Thyroid gland (tissue), 4 donors: ENCODE data around the gene RPS27L.

ENCODE experiments used
- POLR2A ChIP-seq, 2 donors: fragments of 450-650 bp; IDR thresholded peaks; one replicate each; pipeline ENCODE4 v1.6.1; 2017; ENCODE audit warnings: antibody characterized with exemption in 2 of 2, mild to moderate bottlenecking in 2 of 2, moderate library complexity in 1 of 2
- TF ChIP-seq, protein P1 (sequence below), 6 experiments: fragments of 200-600 bp in 3 of 6; fragments of 450-650 bp in 3 of 6; sonication (generic) in 3 of 6; IDR thresholded peaks; one replicate each; pipeline ENCODE4 v1.5.1; 2016 to 2019; ENCODE audit warnings: antibody characterized with exemption in 6 of 6, mild to moderate bottlenecking in 2 of 6, inconsistent platforms in 1 of 6, moderate library complexity in 1 of 6

- TF ChIP-seq, protein P1, sequence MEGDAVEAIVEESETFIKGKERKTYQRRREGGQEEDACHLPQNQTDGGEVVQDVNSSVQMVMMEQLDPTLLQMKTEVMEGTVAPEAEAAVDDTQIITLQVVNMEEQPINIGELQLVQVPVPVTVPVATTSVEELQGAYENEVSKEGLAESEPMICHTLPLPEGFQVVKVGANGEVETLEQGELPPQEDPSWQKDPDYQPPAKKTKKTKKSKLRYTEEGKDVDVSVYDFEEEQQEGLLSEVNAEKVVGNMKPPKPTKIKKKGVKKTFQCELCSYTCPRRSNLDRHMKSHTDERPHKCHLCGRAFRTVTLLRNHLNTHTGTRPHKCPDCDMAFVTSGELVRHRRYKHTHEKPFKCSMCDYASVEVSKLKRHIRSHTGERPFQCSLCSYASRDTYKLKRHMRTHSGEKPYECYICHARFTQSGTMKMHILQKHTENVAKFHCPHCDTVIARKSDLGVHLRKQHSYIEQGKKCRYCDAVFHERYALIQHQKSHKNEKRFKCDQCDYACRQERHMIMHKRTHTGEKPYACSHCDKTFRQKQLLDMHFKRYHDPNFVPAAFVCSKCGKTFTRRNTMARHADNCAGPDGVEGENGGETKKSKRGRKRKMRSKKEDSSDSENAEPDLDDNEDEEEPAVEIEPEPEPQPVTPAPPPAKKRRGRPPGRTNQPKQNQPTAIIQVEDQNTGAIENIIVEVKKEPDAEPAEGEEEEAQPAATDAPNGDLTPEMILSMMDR (IDR thresholded peaks at IDR 0.05): no peak
- TF ChIP-seq POLR2A (IDR thresholded peaks at IDR 0.05): no peak
These were observed 30.4 kb upstream of the RPS27L start for GRCh38 chr15:63187589-63188226.
